NCI-H2171 treated with DMSO at 0.1 percent for 48 hours (cell line): ENCODE measurements around the gene SLC2A8.

Experiments used
- DNase-seq: peaks from one replicate; lab custom pipeline; 2025; lab: John Stamatoyannopoulos, UW

SLC2A8 gene

GRCh38 chr9:127457191-127457878, 60.4 kb downstream of the SLC2A8 start:
- no peak for DNase-seq
